GM21737 (cell line): Measurements from ENCODE around the gene GFAP.
A peak's percentile ranks its signal among the peaks of the same experiment; 100 is the strongest.

Source experiments
- ATAC-seq: cut with Tn5 transposase; IDR thresholded peaks from one replicate; pipeline ENCODE4 v1.9.1; 2021; ENCODE audit warnings: mild to moderate bottlenecking, moderate library complexity; ENCODE audit not compliant: unreplicated experiment

The GFAP gene

GRCh38 chr17:44903012-44903685 is 12.2 kb downstream of the GFAP start:
- no peak for ATAC-seq

GRCh38 chr17:44902135-44902760 is 13.1 kb downstream of the GFAP start:
- no peak for ATAC-seq

- no peak for ATAC-seq
Measured at GRCh38 chr17:44901411-44901921, 13.8 kb downstream of the GFAP start.

- no peak for ATAC-seq
Measured at GRCh38 chr17:44900894-44901293, 14.4 kb downstream of the GFAP start.

GRCh38 chr17:44899074-44899782 is 16.1 kb downstream of the GFAP start, which contains the start of gene EFTUD2:
EFTUD2 (minus strand) TSS chr17:44899445; CDS start chr17:44894521, 4,924 bp downstream.
- ATAC-seq, result peak; percentile 69

- ATAC-seq, result no peak
Measured at GRCh38 chr17:44898768-44899073, 16.6 kb downstream of the GFAP start.

- ATAC-seq, result no peak
Measured at GRCh38 chr17:44894642-44895041, 20.7 kb downstream of the GFAP start.

- no peak for ATAC-seq
Measured at GRCh38 chr17:44892250-44892649, 23.1 kb downstream of the GFAP start.

GRCh38 chr17:44889003-44889402 is 26.3 kb downstream of the GFAP start:
- no peak for ATAC-seq

GRCh38 chr17:44887971-44888954 is 27.0 kb downstream of the GFAP start:
- no peak for ATAC-seq

- ATAC-seq, result no peak
Measured at GRCh38 chr17:44887016-44887415, 28.3 kb downstream of the GFAP start.

- no peak for ATAC-seq
Measured at GRCh38 chr17:44884941-44885340, 30.4 kb downstream of the GFAP start.

GRCh38 chr17:44881145-44881544 is 34.2 kb downstream of the GFAP start:
- ATAC-seq, result no peak

GRCh38 chr17:44880062-44880461 is 35.2 kb downstream of the GFAP start:
- ATAC-seq, result no peak

- no peak for ATAC-seq
Measured at GRCh38 chr17:44879376-44879775, 35.9 kb downstream of the GFAP start.

GRCh38 chr17:44878627-44879221 is 36.6 kb downstream of the GFAP start:
- no peak for ATAC-seq

- no peak for ATAC-seq
Measured at GRCh38 chr17:44877121-44877520, 38.2 kb downstream of the GFAP start.

GRCh38 chr17:44875761-44876160 is 39.5 kb downstream of the GFAP start:
- no peak for ATAC-seq

GRCh38 chr17:44872131-44872768 is 43.0 kb downstream of the GFAP start:
- ATAC-seq, result no peak

- ATAC-seq, result no peak
Measured at GRCh38 chr17:44871556-44871955, 43.7 kb downstream of the GFAP start.
